Pancreas (tissue), 10 donors: ENCODE results near the gene SH3GL3. TPM values are rescaled to one million over a fixed set of nuclear protein-coding genes. Genes with fewer than 3 reads are reported as not detected.

Experiments used
- ATAC-seq, 4 donors: fragments of 200-7000 bp; cut with Tn5 transposase; one replicate each; pipeline versions ENCODE4 v1.8.0 to v1.9.1; 2020; ENCODE audit warnings: mild to moderate bottlenecking in 4 of 4, moderate library complexity in 4 of 4
- DNase-seq, 6 donors: peaks; one replicate each; pipeline ENCODE4 v3.0.0-alpha.2; 2020
- FAIRE-seq: peaks from 2 replicates; lab custom pipeline; 2012; peaks lifted over from hg19 to GRCh38; lab: Jason Lieb, UNC
- H3K27ac ChIP-seq, 4 donors: fragments of 200-600 bp; sonication (generic); 1 replicate in 3 of 4; 2 replicates in 1 of 4; pipeline versions ENCODE4 v1.5.0 to v1.8.0; 2020
- H3K27me3 ChIP-seq, 4 donors: fragments of 200-600 bp; one replicate each; pipeline ENCODE4 v1.8.0; 2021
- H3K36me3 ChIP-seq, 3 donors: fragments of 200-600 bp; sonication (generic) in 1 of 3; one replicate each; pipeline versions ENCODE4 v1.5.0 to v1.8.0; 2020 to 2021
- H3K4me1 ChIP-seq, 3 donors: fragments of 200-600 bp; one replicate each; pipeline ENCODE4 v1.8.0; 2021
- H3K4me3 ChIP-seq, 4 donors: fragments of 200-600 bp; sonication (generic) in 2 of 4; one replicate each; pipeline versions ENCODE4 v1.5.0 to v1.8.0; 2020 to 2021
- H3K9me3 ChIP-seq, 4 donors: fragments of 200-600 bp; one replicate each; pipeline ENCODE4 v1.8.0; 2021
- CTCF ChIP-seq, 4 donors: fragments of 200-600 bp; sonication (generic) in 3 of 4; IDR thresholded peaks; one replicate each; pipeline versions ENCODE4 v1.5.0 to v1.8.0; 2021; ENCODE audit warnings: antibody characterized with exemption in 4 of 4
- WGBS, 2 donors: extraction: QIAGEN DNeasy Blood & Tissue Kit; methylation state at CpG; one replicate each; pipeline ENCODE4 v1.1.7; 2013; 5-methylcytosine and 5-hydroxymethylcytosine counted together
- intact Hi-C, 3 donors: fragments of 100-400 bp; cut with DNase I; formaldehyde crosslinking; loops; one replicate each; pipeline versions ENCODE4 v1.11.1 to v1.14.2; 2022
- polyA plus RNA-seq, 2 donors: library from polyadenylated mRNA; stranded (reverse); fragments of 200-250 nt; gene quantifications; one replicate each; pipeline ENCODE4 v1.2.3, GENCODE V29; 2013
- total RNA-seq, 6 donors: library from RNA; stranded (reverse); fragmentation: NEBNext Ultra II Directional in 4 of 6; extraction: Animal tissue kit (Norgen Biotek cat#: 25700) in 4 of 6; gene quantifications; one replicate each; pipeline versions ENCODE4 v1.2.1 to v1.2.4, GENCODE V29; 2021 to 2023
- donor health status: healthy with polysubstance abuse.
- donor health status: DM: no; HTN: no; CAD: no; lungs with moderate emphysema.
- donor health status: DM: no; HTN: no; CAD: no.
- donor health status: control.
- donor health status: control.
- donor health status: Bipolar disorder and iron deficiency.
- donor health status: DM: yes; HTN: yes; CAD: no.
- donor health status: DM: no; HTN: no; CAD: no.
- donor health status: DM: no; HTN: no; CAD: no.
- donor health status: DM: yes; HTN: yes; CAD: no.

Gene SH3GL3, protein sequence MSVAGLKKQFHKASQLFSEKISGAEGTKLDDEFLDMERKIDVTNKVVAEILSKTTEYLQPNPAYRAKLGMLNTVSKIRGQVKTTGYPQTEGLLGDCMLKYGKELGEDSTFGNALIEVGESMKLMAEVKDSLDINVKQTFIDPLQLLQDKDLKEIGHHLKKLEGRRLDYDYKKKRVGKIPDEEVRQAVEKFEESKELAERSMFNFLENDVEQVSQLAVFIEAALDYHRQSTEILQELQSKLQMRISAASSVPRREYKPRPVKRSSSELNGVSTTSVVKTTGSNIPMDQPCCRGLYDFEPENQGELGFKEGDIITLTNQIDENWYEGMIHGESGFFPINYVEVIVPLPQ
- under 1 TPM in 2 of 6 donors, not detected in 4; 0.73 to 0.87 TPM for total RNA-seq
- under 1 TPM; 0.23 to 0.34 TPM for polyA plus RNA-seq

DNA sequence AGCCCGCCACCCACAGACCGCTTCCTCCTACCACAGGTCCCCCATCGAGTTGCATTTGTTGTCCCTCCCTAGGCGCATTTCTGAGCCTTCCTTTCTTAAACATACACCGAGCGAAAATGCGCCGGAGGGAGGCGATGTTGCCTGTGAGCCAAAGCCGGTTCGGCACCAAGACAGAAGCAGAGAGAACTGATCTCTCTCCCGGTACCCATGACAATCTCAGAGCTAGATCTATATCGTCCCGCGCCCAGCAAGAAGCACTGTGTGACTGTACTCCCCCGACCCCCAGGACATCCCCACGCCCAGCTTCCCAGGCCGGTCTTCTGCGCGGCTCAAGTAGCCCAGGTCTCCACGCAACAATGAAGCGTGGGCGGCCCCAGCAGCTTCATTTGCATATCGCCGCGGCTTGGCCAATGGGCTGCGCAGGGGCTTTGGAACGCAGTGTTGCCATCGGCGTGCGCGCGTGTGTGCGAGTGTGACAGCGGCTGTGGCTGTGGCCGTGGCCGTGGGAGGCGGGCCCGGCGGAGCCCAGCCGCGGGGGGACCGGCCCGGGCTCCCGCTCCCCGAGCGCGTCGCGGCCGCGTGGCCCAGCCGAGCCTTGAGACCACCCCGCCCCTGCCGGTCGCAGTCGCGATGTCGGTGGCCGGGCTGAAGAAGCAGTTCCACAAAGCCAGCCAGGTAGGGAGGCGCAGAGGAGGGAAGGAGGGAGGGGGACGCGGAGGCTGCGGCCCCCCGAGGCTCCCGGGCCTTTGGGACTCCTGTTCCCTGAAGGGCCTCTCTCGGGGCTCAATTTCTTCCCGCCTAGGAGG lies at the start of gene SH3GL3:
SH3GL3 (plus strand) TSS at position 438 of the 806 bp plus-strand sequence; CDS start at position 631, 193 bp downstream.
- FAIRE-seq, result no peak

GRCh38 chr15:83398626-83399025 lies 48.5 kb upstream of the SH3GL3 start:
- FAIRE-seq (no peak), DNase-seq (no peak)

More for the DNA sequence above, at the start of gene SH3GL3:
- no peak within 1 kb of the TSS for H3K27ac ChIP-seq
- no peaks in the 10 kb centered on the region for H3K36me3 ChIP-seq
- H3K9me3 ChIP-seq, result no peaks in the 10 kb centered on the region
- peak; percentile 69 to 91 (median 80) for DNase-seq
- peak; percentile 98 for ATAC-seq
- peaks cover 0 to 6% (median 5%) of the 10 kb centered on the region in 3 donors for H3K4me1 ChIP-seq
- WGBS, 2 donors, result 0% methylated on average over 49 to 68 of the region's 68 CpGs
- peak within 1 kb of the TSS; percentile 31 to 57 (median 40) for H3K4me3 ChIP-seq
- H3K27me3 ChIP-seq, result no peaks in the 10 kb centered on the region
- intact Hi-C loops, result loop anchor here in 2 of 3 donors (5.0 kb wide), 2 partner anchors 110 to 115 kb away; no protein-coding TSS in a partner anchor
- TF ChIP-seq CTCF (IDR thresholded peaks at IDR 0.05), result no peak

GRCh38 chr15:83404121-83404520 lies 43.0 kb upstream of the SH3GL3 start:
- H3K27ac ChIP-seq, result no peak overlapping the region
- FAIRE-seq, result no peak

More at GRCh38 chr15:83398626-83399025, 48.5 kb upstream of the SH3GL3 start:
- H3K4me3 ChIP-seq, result no peak overlapping the region
- H3K27ac ChIP-seq, result no peak overlapping the region
- no peak for ATAC-seq
- H3K9me3 ChIP-seq, result no peaks in the 10 kb centered on the region
- H3K27me3 ChIP-seq, result no peaks in the 10 kb centered on the region
- H3K4me1 ChIP-seq, result no peaks in the 10 kb centered on the region
- 64 to 72% methylated on average over 8 of the region's 8 CpGs for WGBS, 2 donors
- intact Hi-C loops, result no loop called here
- TF ChIP-seq CTCF (IDR thresholded peaks at IDR 0.05), result no peak
- H3K36me3 ChIP-seq, result no peaks in the 10 kb centered on the region

DNA sequence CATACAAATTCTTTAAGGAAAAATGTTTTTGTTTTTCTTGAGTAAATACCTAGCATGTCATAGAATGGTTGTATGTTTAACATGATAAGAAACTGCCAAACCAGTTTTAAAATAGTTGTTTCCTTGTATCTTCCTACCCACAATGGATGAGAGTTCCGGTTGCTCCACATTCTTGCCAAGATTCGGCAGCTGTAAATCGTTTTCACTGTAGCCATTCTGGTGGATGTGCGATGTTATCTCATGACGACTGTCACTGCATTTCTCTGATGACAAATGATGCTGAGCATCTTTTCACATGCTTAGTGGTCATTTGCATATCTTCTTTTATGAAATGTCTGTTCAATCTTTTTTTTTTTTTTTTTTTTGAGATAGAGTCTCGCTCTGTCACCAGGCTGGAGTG lies 36.6 kb upstream of the SH3GL3 start:
- H3K4me3 ChIP-seq, result no peak overlapping the region
- FAIRE-seq, result no peak
- H3K9me3 ChIP-seq, result no peaks in the 10 kb centered on the region
- no peak overlapping the region for H3K27ac ChIP-seq
- WGBS, 2 donors, result 61 to 74% methylated on average over 6 of the region's 6 CpGs
- no peak for ATAC-seq
- DNase-seq, result no peak
- H3K36me3 ChIP-seq, result no peaks in the 10 kb centered on the region
- TF ChIP-seq CTCF (IDR thresholded peaks at IDR 0.05), result no peak
- H3K27me3 ChIP-seq, result no peaks in the 10 kb centered on the region
- H3K4me1 ChIP-seq, result no peaks in the 10 kb centered on the region
- intact Hi-C loops, result no loop called here

More at GRCh38 chr15:83404121-83404520, 43.0 kb upstream of the SH3GL3 start:
- no peaks in the 10 kb centered on the region for H3K4me1 ChIP-seq
- TF ChIP-seq CTCF (IDR thresholded peaks at IDR 0.05), result no peak
- ATAC-seq, result no peak
- no peaks in the 10 kb centered on the region for H3K36me3 ChIP-seq
- no peak for DNase-seq
- intact Hi-C loops, result no loop called here
- H3K4me3 ChIP-seq, result no peak overlapping the region
- WGBS, 2 donors, result 39 to 47% methylated on average over 3 of the region's 3 CpGs
- H3K9me3 ChIP-seq, result no peaks in the 10 kb centered on the region
- no peaks in the 10 kb centered on the region for H3K27me3 ChIP-seq
